Measurements from ENCODE around the gene DCAF11.

DCAF11 gene

DNA sequence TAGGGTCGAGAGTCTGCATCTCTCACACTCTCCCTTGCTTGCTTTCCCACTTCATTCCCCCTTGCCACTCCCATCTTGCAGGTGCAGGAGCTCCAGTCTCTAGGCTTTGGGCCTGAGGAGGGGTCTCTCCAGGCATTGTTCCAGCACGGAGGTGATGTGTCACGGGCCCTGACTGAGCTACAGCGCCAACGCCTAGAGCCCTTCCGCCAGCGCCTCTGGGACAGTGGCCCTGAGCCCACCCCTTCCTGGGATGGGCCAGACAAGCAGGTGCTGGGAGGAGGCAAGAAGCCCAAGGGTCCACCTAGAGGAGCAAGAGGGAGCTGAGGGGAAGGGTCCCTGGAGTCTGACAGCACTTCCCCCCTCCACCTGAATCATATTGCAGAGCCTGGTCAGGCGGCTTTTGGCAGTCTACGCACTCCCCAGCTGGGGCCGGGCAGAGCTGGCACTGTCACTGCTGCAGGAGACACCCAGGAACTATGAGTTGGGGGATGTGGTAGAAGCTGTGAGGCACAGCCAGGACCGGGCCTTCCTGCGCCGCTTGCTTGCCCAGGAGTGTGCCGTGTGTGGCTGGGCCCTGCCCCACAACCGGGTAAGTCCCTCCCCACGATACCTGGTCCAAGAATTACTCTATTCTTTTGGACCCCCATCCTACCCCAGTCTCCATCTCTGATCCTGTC is 37.0 kb downstream of the DCAF11 start:
- TF ChIP-seq, protein P1, sequence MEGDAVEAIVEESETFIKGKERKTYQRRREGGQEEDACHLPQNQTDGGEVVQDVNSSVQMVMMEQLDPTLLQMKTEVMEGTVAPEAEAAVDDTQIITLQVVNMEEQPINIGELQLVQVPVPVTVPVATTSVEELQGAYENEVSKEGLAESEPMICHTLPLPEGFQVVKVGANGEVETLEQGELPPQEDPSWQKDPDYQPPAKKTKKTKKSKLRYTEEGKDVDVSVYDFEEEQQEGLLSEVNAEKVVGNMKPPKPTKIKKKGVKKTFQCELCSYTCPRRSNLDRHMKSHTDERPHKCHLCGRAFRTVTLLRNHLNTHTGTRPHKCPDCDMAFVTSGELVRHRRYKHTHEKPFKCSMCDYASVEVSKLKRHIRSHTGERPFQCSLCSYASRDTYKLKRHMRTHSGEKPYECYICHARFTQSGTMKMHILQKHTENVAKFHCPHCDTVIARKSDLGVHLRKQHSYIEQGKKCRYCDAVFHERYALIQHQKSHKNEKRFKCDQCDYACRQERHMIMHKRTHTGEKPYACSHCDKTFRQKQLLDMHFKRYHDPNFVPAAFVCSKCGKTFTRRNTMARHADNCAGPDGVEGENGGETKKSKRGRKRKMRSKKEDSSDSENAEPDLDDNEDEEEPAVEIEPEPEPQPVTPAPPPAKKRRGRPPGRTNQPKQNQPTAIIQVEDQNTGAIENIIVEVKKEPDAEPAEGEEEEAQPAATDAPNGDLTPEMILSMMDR (IDR thresholded peaks at IDR 0.05; ENCODE audit: insufficient read depth, low read depth, low read length, missing control alignments) = no peak
- H3K4me3 ChIP-seq (ENCODE audit: low read length) = no peak overlapping the region
- no peak for DNase-seq (ENCODE audit: low read depth)

DNA sequence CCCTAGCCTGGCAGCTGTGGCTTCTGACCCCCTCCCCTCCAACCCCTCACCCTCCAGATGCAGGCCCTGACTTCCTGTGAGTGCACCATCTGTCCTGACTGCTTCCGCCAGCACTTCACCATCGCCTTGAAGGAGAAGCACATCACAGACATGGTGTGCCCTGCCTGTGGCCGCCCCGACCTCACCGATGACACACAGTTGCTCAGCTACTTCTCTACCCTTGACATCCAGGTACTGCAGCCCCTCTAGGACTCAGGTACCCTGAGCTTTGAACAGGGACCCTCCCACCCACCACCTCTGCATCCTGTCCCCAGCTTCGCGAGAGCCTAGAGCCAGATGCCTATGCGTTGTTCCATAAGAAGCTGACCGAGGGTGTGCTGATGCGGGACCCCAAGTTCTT is 40.5 kb downstream of the DCAF11 start:
- H3K4me3 ChIP-seq (ENCODE audit: low read length) = no peak overlapping the region
- DNase-seq (ENCODE audit: low read depth) = no peak
- TF ChIP-seq, protein P1 (IDR thresholded peaks at IDR 0.05; ENCODE audit: insufficient read depth, low read depth, low read length, missing control alignments) = no peak

DNA sequence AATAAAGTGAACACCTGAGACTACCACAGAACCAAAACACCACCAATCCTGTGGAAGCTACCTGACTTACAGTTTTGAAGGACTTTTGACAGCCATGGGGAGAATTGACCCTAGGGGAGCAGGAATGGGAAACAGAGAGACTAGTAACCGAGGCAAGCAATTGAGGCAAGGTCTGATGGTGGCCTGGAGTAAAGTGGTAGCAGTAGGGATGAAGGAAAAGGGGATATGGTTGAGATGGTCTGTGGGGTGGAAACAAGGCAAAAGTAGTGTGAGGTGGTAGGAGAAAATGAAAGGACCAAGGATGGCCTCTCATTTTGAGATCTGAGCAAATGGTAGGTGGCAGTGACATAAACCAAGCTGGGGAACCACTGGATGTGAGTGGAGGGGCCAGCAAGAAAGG is 42.3 kb downstream of the DCAF11 start:
- DNase-seq (ENCODE audit: low read depth) = no peak

DNA sequence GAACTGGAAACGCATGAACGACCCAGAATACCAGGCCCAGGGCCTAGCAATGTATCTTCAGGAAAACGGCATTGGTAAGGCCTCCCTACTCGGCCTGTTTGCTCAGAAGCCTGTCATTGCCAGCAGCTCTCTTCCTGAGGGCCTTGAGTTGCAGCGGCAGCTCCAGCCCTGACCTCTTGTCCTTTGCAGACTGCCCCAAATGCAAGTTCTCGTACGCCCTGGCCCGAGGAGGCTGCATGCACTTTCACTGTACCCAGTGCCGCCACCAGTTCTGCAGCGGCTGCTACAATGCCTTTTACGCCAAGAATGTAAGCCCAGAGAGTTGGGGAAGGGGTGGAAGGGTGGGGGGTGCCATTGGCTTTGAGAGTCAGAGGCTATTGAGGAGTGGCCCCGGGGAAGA is 42.8 kb downstream of the DCAF11 start:
- TF ChIP-seq, protein P1 (IDR thresholded peaks at IDR 0.05; ENCODE audit: insufficient read depth, low read depth, low read length, missing control alignments) = no peak
- no peak for DNase-seq (ENCODE audit: low read depth)

More for the DNA sequence above, 42.3 kb downstream of the DCAF11 start:
- TF ChIP-seq, protein P1 (IDR thresholded peaks at IDR 0.05; ENCODE audit: insufficient read depth, low read depth, low read length, missing control alignments) = no peak
- no peak overlapping the region for H3K4me3 ChIP-seq (ENCODE audit: low read length)

DNA sequence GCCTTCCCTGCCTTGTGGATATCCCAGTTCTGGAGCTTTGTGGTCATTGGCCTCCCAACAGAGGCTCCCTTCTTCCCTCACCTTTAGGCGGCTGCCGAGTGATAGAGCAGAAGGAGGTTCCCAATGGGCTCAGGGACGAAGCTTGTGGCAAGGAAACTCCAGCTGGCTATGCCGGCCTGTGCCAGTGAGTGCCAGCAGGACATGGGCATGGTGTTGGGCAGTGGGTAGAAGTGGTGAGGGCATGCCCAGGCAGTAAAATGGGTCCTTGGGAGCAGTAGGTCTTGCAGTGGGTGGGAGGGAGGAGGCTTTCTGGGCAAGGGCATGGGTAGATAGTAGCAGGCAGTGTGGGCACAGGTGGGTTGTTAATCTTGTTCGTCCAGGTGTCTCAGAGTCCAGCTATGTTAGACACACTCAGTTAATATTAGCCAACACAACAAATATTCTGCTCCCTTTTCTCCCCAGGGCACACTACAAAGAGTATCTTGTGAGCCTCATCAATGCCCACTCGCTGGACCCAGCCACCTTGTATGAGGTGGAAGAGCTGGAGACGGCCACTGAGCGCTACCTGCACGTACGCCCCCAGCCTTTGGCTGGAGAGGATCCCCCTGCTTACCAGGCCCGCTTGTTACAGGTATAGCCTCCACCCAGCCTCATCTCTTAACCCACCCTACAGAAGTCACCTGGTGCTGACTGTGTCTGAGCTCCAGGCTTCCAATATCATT is 45.4 kb downstream of the DCAF11 start:
- TF ChIP-seq, protein P1 (IDR thresholded peaks at IDR 0.05; ENCODE audit: insufficient read depth, low read depth, low read length, missing control alignments) = no peak
- no peak for DNase-seq (ENCODE audit: low read depth)

More for the DNA sequence above, 42.8 kb downstream of the DCAF11 start:
- H3K4me3 ChIP-seq (ENCODE audit: low read length) = no peak overlapping the region

DNA sequence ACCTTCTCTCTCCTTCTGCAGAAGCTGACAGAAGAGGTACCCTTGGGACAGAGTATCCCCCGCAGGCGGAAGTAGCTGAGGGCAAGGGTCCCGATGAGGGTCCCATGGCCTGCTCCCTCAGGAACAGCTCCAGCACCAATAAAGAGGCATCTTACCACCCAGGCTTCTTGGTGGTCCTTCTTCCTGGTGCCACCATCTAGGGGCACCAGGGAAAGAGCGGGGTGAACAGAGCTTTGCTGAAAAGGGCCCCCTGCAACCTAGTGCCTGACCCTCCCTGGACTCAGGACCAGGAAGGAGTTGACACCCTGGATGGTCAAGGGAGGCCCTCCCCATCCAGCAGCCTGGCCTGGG is 45.9 kb downstream of the DCAF11 start:
- no peak overlapping the region for H3K4me3 ChIP-seq (ENCODE audit: low read length)
- DNase-seq (ENCODE audit: low read depth) = no peak
- TF ChIP-seq, protein P1 (IDR thresholded peaks at IDR 0.05; ENCODE audit: insufficient read depth, low read depth, low read length, missing control alignments) = no peak

More for the DNA sequence above, 45.4 kb downstream of the DCAF11 start:
- no peak overlapping the region for H3K4me3 ChIP-seq (ENCODE audit: low read length)

Measured in epithelial cell of esophagus (primary cell).